OCI-LY1 (cell line): ENCODE data around the gene CUEDC1.

Experiments used
- H2AFZ ChIP-seq: fragments of 200-600 bp; sonication (generic), shearing (Covaris generic); 2 replicates; pipeline ENCODE4 v1.6.0; 2014; ENCODE audit warnings: antibody characterized with exemption, mild to moderate bottlenecking, low read length
- H3F3A ChIP-seq: fragments of 200-600 bp; sonication (generic), shearing (Covaris generic); 2 replicates; pipeline ENCODE4 v1.6.0; 2014; ENCODE audit warnings: mild to moderate bottlenecking, antibody characterized with exemption, low read length, moderate library complexity; ENCODE audit not compliant: insufficient read depth
- H3K27ac ChIP-seq: fragments of 200-600 bp; sonication (generic); 2 replicates; pipeline ENCODE4 v1.5.1; 2014; ENCODE audit warnings: low read length, mixed run types, mild to moderate bottlenecking, low read depth; ENCODE audit not compliant: poor library complexity, severe bottlenecking
- H3K27me3 ChIP-seq: fragments of 200-600 bp; sonication (generic); 2 replicates; pipeline ENCODE4 v1.6.0; 2014; ENCODE audit warnings: antibody characterized with exemption, mild to moderate bottlenecking, low read length, moderate library complexity; ENCODE audit not compliant: insufficient read depth
- H3K36me3 ChIP-seq: fragments of 200-600 bp; sonication (generic); 2 replicates; pipeline ENCODE4 v1.6.1; 2014; ENCODE audit warnings: mild to moderate bottlenecking, antibody characterized with exemption, low read length, moderate library complexity, mixed read lengths; ENCODE audit not compliant: insufficient read depth
- H3K4me1 ChIP-seq: fragments of 200-600 bp; sonication (generic); 2 replicates; pipeline ENCODE4 v1.5.1; 2014; ENCODE audit warnings: mild to moderate bottlenecking, low read length, moderate library complexity; ENCODE audit not compliant: insufficient read depth, severe bottlenecking
- H3K4me2 ChIP-seq: fragments of 200-600 bp; sonication (generic), shearing (Covaris generic); 2 replicates; pipeline ENCODE4 v1.6.1; 2014; ENCODE audit warnings: low read length
- H3K4me3 ChIP-seq: fragments of 200-600 bp; sonication (generic); 2 replicates; pipeline ENCODE4 v1.5.1; 2014; ENCODE audit warnings: low read length, low read depth, mild to moderate bottlenecking, mixed read lengths; ENCODE audit not compliant: poor library complexity, severe bottlenecking
- H3K79me2 ChIP-seq: fragments of 200-600 bp; shearing (Covaris generic); 2 replicates; pipeline ENCODE4 v1.6.1; 2016; ENCODE audit warnings: mixed run types, low read length, mixed read lengths; ENCODE audit not compliant: insufficient read depth
- H3K9ac ChIP-seq: fragments of 200-600 bp; sonication (generic), shearing (Covaris generic); 2 replicates; pipeline ENCODE4 v1.6.1; 2014; ENCODE audit warnings: mild to moderate bottlenecking, low read length, mixed read lengths
- H3K9me2 ChIP-seq: fragments of 200-600 bp; sonication (generic), shearing (Covaris generic); 2 replicates; pipeline ENCODE4 v1.6.1; 2014; ENCODE audit warnings: low read depth, mild to moderate bottlenecking, low read length, mixed read lengths
- H3K9me3 ChIP-seq: fragments of 200-600 bp; shearing (Covaris generic); 2 replicates; pipeline ENCODE4 v1.6.1; 2014; ENCODE audit warnings: low read length, mixed read lengths
- H4K20me1 ChIP-seq: fragments of 200-600 bp; sonication (generic), shearing (Covaris generic); 2 replicates; pipeline ENCODE4 v1.6.0; 2016; ENCODE audit warnings: mild to moderate bottlenecking, low read length; ENCODE audit not compliant: insufficient read depth
- CTCF ChIP-seq: fragments of 200-600 bp; sonication (generic), shearing (Covaris generic); IDR thresholded peaks from 2 replicates; pipeline ENCODE4 v1.5.1; 2017; ENCODE audit warnings: mild to moderate bottlenecking, antibody characterized with exemption, low read length, moderate library complexity, mixed read lengths
- EZH2 ChIP-seq: fragments of 200-600 bp; sonication (generic), shearing (Covaris generic); IDR thresholded peaks from 2 replicates; pipeline ENCODE4 v1.8.0; 2017; ENCODE audit warnings: borderline replicate concordance, mixed run types, mild to moderate bottlenecking, antibody characterized with exemption, low read length, moderate library complexity, mixed read lengths

Gene CUEDC1

GRCh38 chr17:57984261-57984890 lies 29.2 kb upstream of the CUEDC1 start:
- peaks cover 35% of the 10 kb centered on the region for H3K4me1 ChIP-seq
- H3K27ac ChIP-seq = no peak overlapping the region
- H3K4me2 ChIP-seq = no peak overlapping the region; the same call in 1 of the 2 replicates
- peaks cover 55% of the 10 kb centered on the region for H3K36me3 ChIP-seq
- H3K9me3 ChIP-seq = no peaks in the 10 kb centered on the region
- no peak overlapping the region for H2AFZ ChIP-seq
- no peaks in the 10 kb centered on the region for H3K27me3 ChIP-seq
- no peaks in the 10 kb centered on the region for H3K9me2 ChIP-seq
- no peak overlapping the region for H3K9ac ChIP-seq
- H4K20me1 ChIP-seq = 0 out of 2 replicates have a peak, but pooled peaks cover 2% of the 10 kb centered on the region
- TF ChIP-seq CTCF = no peak
- TF ChIP-seq EZH2 = no peak
- H3K79me2 ChIP-seq = peaks cover 22% of the 10 kb centered on the region
- H3F3A ChIP-seq = 0 out of 2 replicates have a peak, but pooled peaks cover under 1% of the 10 kb centered on the region
- no peak overlapping the region for H3K4me3 ChIP-seq

GRCh38 chr17:57983446-57983845 lies 28.2 kb upstream of the CUEDC1 start:
- H4K20me1 ChIP-seq = 0 out of 2 replicates have a peak, but pooled peaks cover 2% of the 10 kb centered on the region
- H3K36me3 ChIP-seq = peaks cover 65% of the 10 kb centered on the region
- no peak overlapping the region for H3K9ac ChIP-seq
- H3K4me1 ChIP-seq = peaks cover 26% of the 10 kb centered on the region
- no peaks in the 10 kb centered on the region for H3K9me2 ChIP-seq
- no peaks in the 10 kb centered on the region for H3K9me3 ChIP-seq
- no peak overlapping the region for H2AFZ ChIP-seq
- H3K4me3 ChIP-seq = no peak overlapping the region
- no peak overlapping the region for H3K4me2 ChIP-seq
- TF ChIP-seq EZH2 (no peak), CTCF (no peak)
- no peak overlapping the region for H3K27ac ChIP-seq
- H3K27me3 ChIP-seq = no peaks in the 10 kb centered on the region
- peaks cover 22% of the 10 kb centered on the region for H3K79me2 ChIP-seq
- H3F3A ChIP-seq = no peaks in the 10 kb centered on the region

- H3K4me1 ChIP-seq = peaks cover 26% of the 10 kb centered on the region
- no peaks in the 10 kb centered on the region for H3F3A ChIP-seq
- H2AFZ ChIP-seq = no peak overlapping the region
- H3K36me3 ChIP-seq = peaks cover 72% of the 10 kb centered on the region
- peak overlapping the region; percentile 11; the same call in 1 of the 2 replicates for H3K4me2 ChIP-seq
- no peaks in the 10 kb centered on the region for H3K27me3 ChIP-seq
- H3K9me2 ChIP-seq = no peaks in the 10 kb centered on the region
- no peak overlapping the region for H3K27ac ChIP-seq
- no peak overlapping the region for H3K4me3 ChIP-seq
- no peaks in the 10 kb centered on the region for H3K9me3 ChIP-seq
- H3K79me2 ChIP-seq = peaks cover 22% of the 10 kb centered on the region
- H3K9ac ChIP-seq = no peak overlapping the region
- TF ChIP-seq EZH2 = no peak
- no peak for TF ChIP-seq CTCF
- H4K20me1 ChIP-seq = 0 out of 2 replicates have a peak, but pooled peaks cover 2% of the 10 kb centered on the region
Observed at GRCh38 chr17:57982452-57983170, 27.4 kb upstream of the CUEDC1 start.
